IgD-negative memory B cell (primary cell): ENCODE results near the gene STBD1. TPM values are rescaled to one million over a fixed set of nuclear protein-coding genes. Genes with fewer than 3 reads are reported as not detected.
A peak's percentile ranks its signal among the peaks of the same experiment; 100 is the strongest.

ENCODE experiments used
- H3K27ac Mint-ChIP-seq, 3 donors: one replicate each; pipeline ENCODE4 v1.8.0; 2020 to 2022; ENCODE audit warnings: mild to moderate bottlenecking in 3 of 3, mixed read lengths in 3 of 3, moderate library complexity in 1 of 3
- H3K27me3 Mint-ChIP-seq: one replicate; pipeline ENCODE4 v1.8.0; 2021; ENCODE audit warnings: mixed read lengths
- H3K36me3 Mint-ChIP-seq: one replicate; pipeline ENCODE4 v1.8.0; 2020; ENCODE audit warnings: mild to moderate bottlenecking, mixed read lengths
- H3K4me1 Mint-ChIP-seq, 3 donors: one replicate each; pipeline ENCODE4 v1.8.0; 2020 to 2022; ENCODE audit warnings: mixed read lengths in 3 of 3, mild to moderate bottlenecking in 1 of 3
- H3K4me3 Mint-ChIP-seq, 4 donors: one replicate each; pipeline ENCODE4 v1.8.0; 2020 to 2022; ENCODE audit warnings: mild to moderate bottlenecking in 4 of 4, mixed read lengths in 4 of 4, moderate library complexity in 3 of 4
- H3K9me3 Mint-ChIP-seq, 3 donors: one replicate each; pipeline ENCODE4 v1.8.0; 2020 to 2021; ENCODE audit warnings: mixed read lengths in 3 of 3, mild to moderate bottlenecking in 1 of 3
- polyA plus RNA-seq: library from polyadenylated mRNA; unstranded; fragments of 300-500 nt; fragmentation: Illumina TruSeq; gene quantifications from one replicate; pipeline ENCODE4 v1.2.3, GENCODE V29; 2021

The STBD1 gene
- polyA plus RNA-seq: not detected

DNA sequence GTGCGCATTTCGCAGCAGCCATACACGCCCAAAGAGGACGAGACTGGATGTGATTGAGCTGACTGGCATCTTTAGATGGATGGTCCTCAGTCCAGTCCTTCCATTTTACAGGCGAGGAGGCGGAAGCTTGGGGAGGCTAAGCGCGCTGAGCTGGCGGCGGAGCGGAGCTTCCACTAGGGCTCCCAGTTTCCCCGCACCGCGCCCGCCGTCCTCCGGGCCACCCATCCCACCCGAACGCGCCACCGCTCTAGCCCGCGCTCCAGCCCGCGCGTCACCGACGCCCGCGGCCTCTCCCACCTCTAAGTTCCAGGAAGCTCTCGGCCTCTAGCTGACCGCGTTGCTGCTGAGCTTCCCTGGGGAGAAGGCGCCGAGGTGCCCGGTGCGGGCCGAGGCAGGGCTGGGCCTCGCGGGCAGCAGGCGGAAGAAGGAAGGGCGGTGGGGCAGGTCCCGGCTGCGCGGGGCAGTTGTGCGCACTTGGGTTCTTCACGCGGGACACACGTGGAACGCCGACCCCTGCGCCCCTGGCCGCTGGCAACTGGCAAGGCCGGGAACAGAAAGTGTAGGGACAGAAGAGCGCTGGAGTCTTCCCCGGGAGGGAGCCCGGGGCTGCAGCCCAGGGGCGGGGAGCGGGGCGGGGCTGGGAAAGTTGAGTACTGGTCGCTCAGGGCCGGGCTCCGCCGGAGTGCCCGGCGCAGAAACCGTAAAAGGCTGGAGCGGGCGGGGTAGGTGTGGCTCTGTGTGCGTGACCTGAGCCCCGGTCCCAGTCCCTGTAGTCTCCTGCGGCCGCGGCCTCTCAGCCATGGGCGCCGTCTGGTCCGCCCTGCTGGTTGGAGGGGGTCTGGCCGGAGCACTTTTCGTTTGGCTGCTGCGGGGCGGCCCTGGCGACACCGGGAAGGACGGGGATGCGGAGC lies at the start of gene STBD1:
Gene STBD1, plus strand, starts transcription at position 763 of the 911 bp plus-strand sequence. Its CDS starts 37 bp downstream, at position 800.
- Mint-ChIP-seq H3K4me3 (peak within 1 kb of the TSS; percentile 68 to 91 (median 77)), H3K9me3 (no peaks in the 10 kb centered on the region), H3K36me3 (no peaks in the 10 kb centered on the region), H3K27ac (no peak within 1 kb of the TSS), H3K4me1 (peaks cover 5 to 9% (median 7%) of the 10 kb centered on the region in 3 donors), H3K27me3 (peaks cover 28% of the 10 kb centered on the region)

DNA sequence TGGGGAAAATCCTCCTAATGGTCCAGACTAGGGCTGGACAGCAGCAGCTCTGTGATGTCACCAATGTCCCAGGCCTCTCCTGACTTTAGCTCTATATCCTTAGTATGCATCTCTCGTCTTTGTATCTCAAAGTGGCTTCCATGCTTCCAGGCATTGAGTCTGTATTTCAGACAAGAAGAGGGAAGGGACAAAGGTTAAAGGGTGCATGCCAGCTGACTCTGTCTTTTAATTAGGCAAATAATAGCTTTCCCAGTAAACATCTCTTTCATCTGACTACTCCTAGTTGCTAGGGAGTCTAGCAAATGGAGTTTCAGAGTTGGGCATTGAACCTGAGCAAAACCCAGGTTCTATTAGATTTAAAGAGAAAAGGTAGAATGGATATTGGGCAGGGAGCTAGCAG lies 49.6 kb upstream of the STBD1 start:
- H3K9me3 Mint-ChIP-seq: no peaks in the 10 kb centered on the region
- peaks cover 1% of the 10 kb centered on the region for H3K36me3 Mint-ChIP-seq
- no peak overlapping the region for H3K27ac Mint-ChIP-seq
- no peak overlapping the region for H3K4me3 Mint-ChIP-seq
- peaks cover 23% of the 10 kb centered on the region for H3K27me3 Mint-ChIP-seq
- no peaks in the 10 kb centered on the region for H3K4me1 Mint-ChIP-seq

DNA sequence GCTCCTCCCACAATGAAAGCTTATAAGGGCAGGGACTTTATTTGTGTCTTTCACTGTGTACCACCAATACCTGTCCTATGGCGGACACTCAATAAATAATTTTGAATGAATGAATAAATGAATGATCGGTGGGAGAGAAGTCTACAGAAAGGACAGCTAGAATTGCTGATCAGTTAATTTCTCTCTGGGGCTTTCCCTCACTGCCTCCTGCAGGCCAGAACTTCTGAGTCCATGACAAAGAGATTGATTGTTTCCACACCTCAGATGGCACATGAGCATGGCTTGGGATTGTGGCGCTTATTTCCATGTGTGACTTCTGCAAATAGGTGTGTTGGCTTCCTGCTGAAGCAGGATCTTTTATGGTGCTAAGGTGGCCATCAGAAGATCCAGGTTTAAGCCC lies 48.7 kb upstream of the STBD1 start:
- Mint-ChIP-seq H3K4me1 (no peaks in the 10 kb centered on the region), H3K9me3 (no peaks in the 10 kb centered on the region), H3K4me3 (no peak overlapping the region), H3K36me3 (peaks cover 1% of the 10 kb centered on the region), H3K27ac (no peak overlapping the region), H3K27me3 (peaks cover 15% of the 10 kb centered on the region)

DNA sequence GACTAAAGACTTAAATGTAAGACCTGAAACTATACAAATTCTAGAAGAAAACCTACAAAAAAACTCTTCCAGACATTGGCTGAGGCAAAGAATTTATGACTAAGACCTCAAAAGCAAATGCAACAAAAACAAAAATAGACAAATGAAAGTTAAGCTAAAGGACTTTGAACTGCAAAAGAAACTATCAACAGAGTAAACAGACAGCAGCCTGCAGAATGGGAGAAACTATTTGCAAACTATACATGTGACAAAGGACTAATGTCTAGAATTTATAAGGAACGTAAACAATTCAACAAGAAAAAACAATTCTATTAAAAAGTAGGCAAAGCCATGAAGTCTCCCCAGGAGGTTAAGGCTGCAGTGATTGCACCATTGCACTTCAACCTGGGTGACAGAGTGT lies 46.0 kb upstream of the STBD1 start:
- H3K4me1 Mint-ChIP-seq: no peaks in the 10 kb centered on the region
- no peak overlapping the region for H3K4me3 Mint-ChIP-seq
- no peak overlapping the region for H3K27ac Mint-ChIP-seq
- H3K27me3 Mint-ChIP-seq: peaks cover 9% of the 10 kb centered on the region
- peaks cover 1% of the 10 kb centered on the region for H3K36me3 Mint-ChIP-seq
- H3K9me3 Mint-ChIP-seq: no peaks in the 10 kb centered on the region

DNA sequence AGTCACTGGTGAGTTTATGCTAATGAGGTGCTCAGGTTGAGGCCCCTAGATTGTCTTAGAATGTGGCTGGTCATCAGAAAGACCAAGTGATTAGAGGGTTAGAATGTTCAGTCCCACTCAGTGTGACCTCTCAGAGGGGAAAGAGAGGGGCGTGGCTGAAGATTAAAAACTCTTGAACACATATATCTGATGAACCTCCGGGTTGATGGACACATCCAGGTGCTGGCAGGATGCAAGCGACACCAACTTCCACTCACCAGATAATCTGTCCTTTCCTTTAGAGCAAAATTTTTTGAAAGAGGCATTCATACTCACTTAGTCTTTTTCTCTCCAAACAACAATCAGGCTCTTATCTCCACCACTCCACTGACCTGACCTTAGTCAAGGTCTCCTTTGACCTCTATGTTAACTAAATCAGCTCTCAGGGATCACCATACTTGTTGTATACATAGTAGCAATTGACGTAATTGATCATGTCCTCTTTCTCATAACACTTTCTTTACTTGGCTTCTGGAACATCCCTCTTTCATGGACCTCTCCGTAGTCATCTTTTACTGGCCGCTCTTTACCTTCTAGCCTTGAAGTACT lies 40.8 kb upstream of the STBD1 start:
- Mint-ChIP-seq H3K9me3 (no peaks in the 10 kb centered on the region), H3K27me3 (no peaks in the 10 kb centered on the region), H3K27ac (no peak overlapping the region), H3K4me1 (no peaks in the 10 kb centered on the region), H3K4me3 (no peak overlapping the region), H3K36me3 (no peaks in the 10 kb centered on the region)

DNA sequence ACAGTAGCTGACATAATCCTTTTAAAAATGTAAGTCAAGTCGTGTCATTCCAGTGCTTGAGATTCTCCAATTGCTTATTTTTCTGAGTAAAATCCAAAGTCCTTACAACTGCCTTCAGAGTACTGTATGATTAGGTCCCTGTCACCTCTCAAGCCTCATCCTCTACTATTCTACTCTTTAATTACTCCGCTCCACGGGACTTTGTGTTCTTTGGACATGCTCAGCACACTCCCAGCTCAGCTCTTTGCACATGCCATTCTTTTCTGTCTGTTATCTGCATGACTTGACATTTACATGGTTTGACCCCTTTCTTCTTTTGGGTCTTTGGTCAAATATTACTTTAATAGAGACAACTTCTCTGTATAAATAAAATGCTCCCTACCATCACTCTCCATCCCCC lies 39.9 kb upstream of the STBD1 start:
- Mint-ChIP-seq H3K4me1 (no peaks in the 10 kb centered on the region), H3K27ac (no peak overlapping the region), H3K36me3 (no peaks in the 10 kb centered on the region), H3K9me3 (no peaks in the 10 kb centered on the region), H3K4me3 (no peak overlapping the region), H3K27me3 (no peaks in the 10 kb centered on the region)

DNA sequence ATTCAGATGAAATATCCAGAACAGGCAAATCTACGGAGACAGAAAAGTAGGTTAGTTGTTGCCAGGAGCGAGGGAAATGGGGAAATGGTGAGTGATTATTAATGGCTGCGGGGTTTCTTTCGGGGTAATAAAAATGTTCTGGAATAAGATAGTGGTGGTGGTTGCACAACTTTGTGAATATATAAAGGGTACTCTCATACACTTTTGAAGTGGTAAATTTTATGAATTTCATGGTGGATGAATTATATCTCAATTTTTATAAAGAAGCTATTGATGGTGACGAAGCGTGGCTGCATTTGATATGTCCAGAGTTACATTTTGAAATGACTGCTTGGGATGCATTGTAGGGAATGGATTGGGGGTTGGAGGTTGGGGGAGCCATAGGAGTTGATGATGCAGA lies 38.7 kb upstream of the STBD1 start:
- H3K27me3 Mint-ChIP-seq: peaks cover 2% of the 10 kb centered on the region
- H3K4me3 Mint-ChIP-seq: no peak overlapping the region
- H3K4me1 Mint-ChIP-seq: no peaks in the 10 kb centered on the region
- no peak overlapping the region for H3K27ac Mint-ChIP-seq
- no peaks in the 10 kb centered on the region for H3K9me3 Mint-ChIP-seq
- no peaks in the 10 kb centered on the region for H3K36me3 Mint-ChIP-seq

DNA sequence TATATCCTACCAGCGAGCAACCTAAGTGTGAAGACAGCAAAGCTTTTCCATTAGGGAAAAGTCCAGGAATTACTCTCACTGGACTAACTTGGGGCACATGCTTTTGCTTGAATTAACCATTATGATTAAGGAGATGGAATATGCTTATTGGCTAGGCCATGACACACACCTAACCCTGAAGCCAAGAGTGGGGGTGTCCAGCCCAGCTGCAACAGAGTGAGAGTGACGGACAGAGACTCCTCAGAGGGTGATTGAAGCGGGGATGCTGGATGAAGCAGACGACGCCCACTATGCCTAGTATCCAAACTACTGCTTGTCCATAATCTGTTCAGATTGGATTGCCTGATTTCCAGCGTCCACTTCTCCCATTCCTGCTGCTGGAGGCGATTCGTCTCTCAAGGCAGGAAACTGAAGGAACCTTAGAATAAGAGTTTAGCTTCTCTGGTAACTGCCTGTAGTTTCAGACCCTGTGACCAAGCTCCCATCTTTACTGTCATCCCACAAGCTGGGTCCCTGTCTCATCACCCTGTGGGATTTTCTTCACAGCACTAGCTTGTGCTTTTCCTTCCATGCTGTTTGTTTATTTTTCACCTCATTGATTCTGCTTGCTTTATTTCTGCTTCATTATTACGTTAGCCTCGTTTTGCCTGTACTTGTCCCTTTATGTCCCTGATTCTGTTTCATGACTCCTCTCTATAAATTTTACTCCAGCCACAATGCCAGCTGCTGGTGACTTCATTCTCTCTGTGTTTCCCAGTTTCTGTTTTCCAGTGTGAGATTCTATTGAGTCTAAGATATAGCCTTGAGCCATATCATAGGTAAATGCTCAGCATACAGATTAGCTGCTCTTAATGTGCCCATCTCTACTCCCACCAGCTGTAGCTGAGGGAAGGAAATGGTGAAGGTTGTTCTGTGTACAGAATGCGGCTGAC lies 36.0 kb upstream of the STBD1 start:
- no peaks in the 10 kb centered on the region for H3K4me1 Mint-ChIP-seq
- H3K27ac Mint-ChIP-seq: peak overlapping the region in 1 of 3 donors; percentile 23
- no peak overlapping the region for H3K4me3 Mint-ChIP-seq
- no peaks in the 10 kb centered on the region for H3K36me3 Mint-ChIP-seq
- H3K27me3 Mint-ChIP-seq: peaks cover 3% of the 10 kb centered on the region
- H3K9me3 Mint-ChIP-seq: no peaks in the 10 kb centered on the region

DNA sequence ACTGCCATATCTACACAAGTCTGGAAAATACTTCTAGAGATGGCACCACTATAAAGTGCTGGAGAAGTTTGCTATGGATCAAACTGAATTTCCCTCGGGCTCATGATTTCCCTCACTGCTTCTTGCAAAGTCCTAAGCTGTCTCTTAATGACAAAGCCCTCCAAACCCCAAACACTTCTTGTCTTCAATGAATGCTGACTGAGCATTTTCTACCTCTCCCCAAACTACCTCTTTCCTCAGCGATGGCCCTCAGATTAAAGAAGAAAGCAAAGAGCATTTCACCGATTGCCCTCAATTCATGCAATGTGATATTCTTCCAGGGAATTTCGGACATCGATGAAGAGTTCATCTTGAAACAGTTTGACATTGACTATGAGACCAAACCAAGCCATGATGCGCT lies 35.3 kb upstream of the STBD1 start:
- Mint-ChIP-seq H3K9me3 (no peaks in the 10 kb centered on the region), H3K36me3 (no peaks in the 10 kb centered on the region), H3K27ac (no peak overlapping the region), H3K4me1 (no peaks in the 10 kb centered on the region), H3K4me3 (no peak overlapping the region), H3K27me3 (peaks cover 7% of the 10 kb centered on the region)

DNA sequence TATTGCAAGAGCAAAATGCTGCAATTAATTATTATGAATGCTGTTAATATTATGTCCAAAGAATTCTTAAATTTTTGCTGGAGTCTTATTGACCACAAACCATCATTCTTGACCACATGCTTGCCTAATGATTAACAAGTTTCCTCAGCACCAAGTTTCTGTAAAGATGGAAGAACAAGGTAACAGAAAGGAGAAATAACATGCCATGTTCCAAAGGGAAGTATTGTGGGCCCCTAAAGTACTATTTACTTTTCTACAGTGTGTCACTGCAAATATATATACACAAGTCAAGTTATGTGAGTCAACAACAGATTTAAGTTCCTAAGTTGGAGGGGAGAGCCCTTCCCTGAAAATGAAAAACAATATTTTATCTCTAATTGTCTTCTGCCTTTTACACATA lies 34.5 kb upstream of the STBD1 start:
- Mint-ChIP-seq H3K36me3 (no peaks in the 10 kb centered on the region), H3K9me3 (no peaks in the 10 kb centered on the region), H3K4me1 (no peaks in the 10 kb centered on the region), H3K27ac (no peak overlapping the region), H3K4me3 (no peak overlapping the region), H3K27me3 (peaks cover 14% of the 10 kb centered on the region)

DNA sequence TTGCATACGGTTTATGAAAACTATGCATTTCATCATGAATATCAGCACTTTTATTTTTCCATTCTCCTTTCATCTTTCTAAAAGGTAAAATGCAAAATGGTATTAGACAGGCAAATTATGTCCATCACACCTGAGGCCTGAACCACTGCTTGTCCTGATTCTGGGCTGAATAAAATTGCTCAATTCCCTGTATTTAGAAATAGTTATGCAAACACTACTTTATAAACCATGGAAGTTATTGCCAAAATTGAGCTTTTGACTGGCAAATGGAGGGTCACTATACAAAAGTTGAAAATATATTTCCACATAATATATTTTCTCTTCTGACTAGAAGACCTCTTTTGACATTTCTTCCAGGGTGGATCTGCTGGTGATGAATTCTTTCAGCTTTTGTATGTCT lies 34.0 kb upstream of the STBD1 start:
- Mint-ChIP-seq H3K27me3 (peaks cover 14% of the 10 kb centered on the region), H3K27ac (no peak overlapping the region), H3K4me1 (no peaks in the 10 kb centered on the region), H3K4me3 (no peak overlapping the region), H3K9me3 (no peaks in the 10 kb centered on the region), H3K36me3 (no peaks in the 10 kb centered on the region)

DNA sequence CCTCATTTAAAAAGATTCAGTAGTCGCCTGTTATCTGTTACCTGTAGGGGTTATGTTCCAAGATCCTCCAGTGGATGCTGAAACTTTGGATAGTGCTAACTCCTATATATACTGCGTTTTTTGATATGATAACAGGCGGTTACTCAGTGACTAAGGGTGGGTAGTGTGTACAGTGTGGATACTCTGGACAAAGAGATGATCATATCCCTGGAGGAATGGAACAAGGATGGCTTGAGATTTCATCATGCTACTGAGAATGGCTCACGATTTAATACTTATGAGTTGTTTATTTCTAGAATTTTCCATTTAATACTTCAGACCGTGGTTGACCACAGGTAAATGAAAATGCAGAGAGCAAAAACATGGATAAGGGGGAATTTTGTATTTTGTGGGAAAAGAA lies 33.5 kb upstream of the STBD1 start:
- Mint-ChIP-seq H3K27ac (no peak overlapping the region), H3K36me3 (no peaks in the 10 kb centered on the region), H3K4me3 (no peak overlapping the region), H3K27me3 (peaks cover 14% of the 10 kb centered on the region), H3K9me3 (no peaks in the 10 kb centered on the region), H3K4me1 (no peaks in the 10 kb centered on the region)

DNA sequence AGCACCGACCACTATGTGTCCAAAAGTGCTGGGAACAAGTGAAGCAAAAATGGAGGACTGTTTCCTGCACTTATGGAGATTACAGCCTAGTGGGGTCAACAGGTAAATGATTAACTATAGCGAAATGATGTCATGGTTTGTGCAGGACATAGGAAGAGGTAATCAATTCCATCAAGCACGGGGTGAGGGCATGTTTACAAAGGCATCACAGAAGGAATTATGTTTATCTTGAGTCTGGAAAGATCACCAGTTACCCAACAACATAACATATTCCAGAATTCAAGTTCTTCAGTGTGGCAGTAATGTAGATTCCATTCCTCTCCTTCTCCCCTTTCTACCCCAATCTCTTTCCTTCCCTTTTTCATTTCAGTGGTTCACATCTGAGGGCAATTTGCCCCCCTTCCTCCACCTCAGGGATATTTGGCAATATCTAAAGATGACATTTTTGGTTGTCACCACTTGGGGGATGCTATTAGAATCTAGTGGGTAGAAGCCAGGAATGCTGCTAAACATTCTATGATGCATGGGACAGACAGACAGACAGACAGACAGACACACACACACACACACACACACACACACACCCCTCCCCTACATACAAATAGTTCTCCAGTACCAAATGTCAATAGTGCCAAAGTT lies 30.9 kb upstream of the STBD1 start:
- H3K27ac Mint-ChIP-seq: no peak overlapping the region
- no peak overlapping the region for H3K4me3 Mint-ChIP-seq
- no peaks in the 10 kb centered on the region for H3K9me3 Mint-ChIP-seq
- H3K4me1 Mint-ChIP-seq: no peaks in the 10 kb centered on the region
- H3K36me3 Mint-ChIP-seq: no peaks in the 10 kb centered on the region
- H3K27me3 Mint-ChIP-seq: peaks cover 19% of the 10 kb centered on the region

DNA sequence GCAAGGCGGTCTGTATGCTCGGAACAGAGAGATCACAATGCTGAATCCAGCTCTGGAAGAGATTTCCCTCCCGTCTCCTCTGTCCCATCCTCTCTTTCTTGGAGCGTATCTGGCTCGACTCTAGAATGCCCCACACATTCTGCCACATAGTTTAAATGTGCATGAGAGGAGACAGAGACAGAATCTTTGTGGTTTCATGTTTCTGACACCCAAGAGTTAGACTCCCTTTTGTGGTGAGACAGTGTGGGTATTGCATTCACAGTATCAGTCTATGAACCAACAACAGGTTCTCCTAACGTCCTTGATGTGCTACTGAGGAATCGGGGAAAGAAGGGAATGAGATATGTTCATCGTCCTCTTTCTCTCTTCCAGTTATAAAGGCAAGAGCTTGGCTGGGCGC lies 29.7 kb upstream of the STBD1 start:
- Mint-ChIP-seq H3K27ac (no peak overlapping the region), H3K4me3 (no peak overlapping the region), H3K4me1 (no peaks in the 10 kb centered on the region), H3K9me3 (no peaks in the 10 kb centered on the region), H3K36me3 (no peaks in the 10 kb centered on the region), H3K27me3 (peaks cover 19% of the 10 kb centered on the region)

DNA sequence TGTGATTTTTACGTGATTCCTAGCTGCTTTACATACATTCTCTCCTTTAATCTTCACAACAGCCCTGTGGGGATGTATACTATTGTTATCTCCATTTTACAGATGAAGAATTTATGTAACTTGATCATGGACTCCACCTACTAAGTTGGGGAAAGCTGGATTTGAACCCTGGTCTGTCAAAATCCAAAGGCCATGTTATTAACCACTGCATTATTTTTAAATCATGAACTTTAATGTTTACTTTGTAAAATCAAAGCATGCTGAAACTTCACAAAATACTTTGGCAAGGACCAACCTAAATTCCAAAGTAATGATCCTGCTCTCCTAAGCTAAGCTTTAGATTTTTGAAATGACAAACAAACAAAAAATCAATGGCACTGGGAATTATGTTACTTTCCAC lies 28.9 kb upstream of the STBD1 start:
- H3K27me3 Mint-ChIP-seq: peaks cover 18% of the 10 kb centered on the region
- H3K4me3 Mint-ChIP-seq: no peak overlapping the region
- H3K9me3 Mint-ChIP-seq: no peaks in the 10 kb centered on the region
- H3K27ac Mint-ChIP-seq: peak overlapping the region in 1 of 3 donors; percentile 51
- H3K36me3 Mint-ChIP-seq: no peaks in the 10 kb centered on the region
- H3K4me1 Mint-ChIP-seq: no peaks in the 10 kb centered on the region
